G401 (cell line): ENCODE data around the gene ALPK3. TPM values are rescaled to one million over a fixed set of nuclear protein-coding genes. Genes with fewer than 3 reads are reported as not detected.

Experiments used
- DNase-seq: peaks from one replicate; pipeline ENCODE4 v3.0.0-alpha.2; 2015; ENCODE audit warnings: low spot score
- in situ Hi-C: cut with HindIII; loops from 2 replicates; pipeline ENCODE4 v1.10.0; 2016; ENCODE audit warnings: low sequenced_read_pairs, mixed read lengths
- total RNA-seq: library from RNA; depleted of rRNA; stranded (reverse); fragments of >200 nt; shearing (Covaris generic); gene quantifications from 2 replicates; pipeline ENCODE4 v1.2.3, GENCODE V29; 2014

ALPK3 gene
- total RNA-seq, 1 experiment from 2014 or later, result 0.20 TPM

- no peak for DNase-seq
- in situ Hi-C loops, result no loop called here
Observed at GRCh38 chr15:84904419-84904818, 87.3 kb downstream of the ALPK3 start.

GRCh38 chr15:84905016-84905916 is 88.1 kb downstream of the ALPK3 start:
- in situ Hi-C loops, result no loop called here
- no peak for DNase-seq

GRCh38 chr15:84907731-84908130 is 90.6 kb downstream of the ALPK3 start:
- no peak for DNase-seq
- in situ Hi-C loops, result no loop called here

GRCh38 chr15:84908564-84908963 is 91.4 kb downstream of the ALPK3 start:
- no peak for DNase-seq
- in situ Hi-C loops, result no loop called here

GRCh38 chr15:84909029-84909428 is 91.9 kb downstream of the ALPK3 start:
- in situ Hi-C loops, result no loop called here
- no peak for DNase-seq

GRCh38 chr15:84909782-84910181 is 92.6 kb downstream of the ALPK3 start:
- in situ Hi-C loops, result no loop called here
- DNase-seq, result no peak

- in situ Hi-C loops, result no loop called here
- no peak for DNase-seq
Observed at GRCh38 chr15:84910928-84911623, 93.9 kb downstream of the ALPK3 start.

- DNase-seq, result peak; percentile 7
- in situ Hi-C loops, result no loop called here
Observed at GRCh38 chr15:84911879-84912660, 94.9 kb downstream of the ALPK3 start.

- in situ Hi-C loops, result no loop called here
- DNase-seq, result no peak
Observed at GRCh38 chr15:84913360-84913723, 96.2 kb downstream of the ALPK3 start.

- in situ Hi-C loops, result no loop called here
- DNase-seq, result no peak
Observed at GRCh38 chr15:84914351-84914750, 97.2 kb downstream of the ALPK3 start.

GRCh38 chr15:84914909-84915605 is 97.9 kb downstream of the ALPK3 start:
- in situ Hi-C loops, result no loop called here
- DNase-seq, result no peak

- in situ Hi-C loops, result no loop called here
- DNase-seq, result no peak
Observed at GRCh38 chr15:84915606-84915958, 98.4 kb downstream of the ALPK3 start.

- in situ Hi-C loops, result no loop called here
- no peak for DNase-seq
Observed at GRCh38 chr15:84917452-84917851, 100.3 kb downstream of the ALPK3 start.

GRCh38 chr15:84919106-84919667 is 102.0 kb downstream of the ALPK3 start:
- in situ Hi-C loops, result no loop called here
- no peak for DNase-seq

- peak; percentile 20 for DNase-seq
- in situ Hi-C loops, result no loop called here
Observed at GRCh38 chr15:84921121-84921520, 104.0 kb downstream of the ALPK3 start.

GRCh38 chr15:84922530-84922929 is 105.4 kb downstream of the ALPK3 start:
- in situ Hi-C loops, result no loop called here
- DNase-seq, result no peak
